ENCODE measurements around the gene SLC2A10.

DNA sequence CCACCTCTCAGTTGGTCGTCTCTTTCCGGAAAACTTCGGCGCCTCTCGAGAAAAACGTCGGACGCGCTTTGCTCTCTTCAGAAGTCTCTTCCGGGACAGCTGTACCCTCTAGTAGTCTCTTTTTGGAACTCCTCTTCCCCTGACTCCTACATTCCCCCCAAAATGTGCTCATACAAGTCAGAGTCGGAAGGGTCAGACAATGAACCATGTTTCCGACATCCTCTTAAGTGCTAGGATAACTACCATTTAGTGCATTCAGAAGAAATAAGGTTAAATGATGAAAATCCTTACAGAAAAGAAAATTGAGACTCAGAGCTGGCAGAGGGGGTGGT lies 19.7 kb upstream of the SLC2A10 start:
- TF ChIP-seq, protein P1, sequence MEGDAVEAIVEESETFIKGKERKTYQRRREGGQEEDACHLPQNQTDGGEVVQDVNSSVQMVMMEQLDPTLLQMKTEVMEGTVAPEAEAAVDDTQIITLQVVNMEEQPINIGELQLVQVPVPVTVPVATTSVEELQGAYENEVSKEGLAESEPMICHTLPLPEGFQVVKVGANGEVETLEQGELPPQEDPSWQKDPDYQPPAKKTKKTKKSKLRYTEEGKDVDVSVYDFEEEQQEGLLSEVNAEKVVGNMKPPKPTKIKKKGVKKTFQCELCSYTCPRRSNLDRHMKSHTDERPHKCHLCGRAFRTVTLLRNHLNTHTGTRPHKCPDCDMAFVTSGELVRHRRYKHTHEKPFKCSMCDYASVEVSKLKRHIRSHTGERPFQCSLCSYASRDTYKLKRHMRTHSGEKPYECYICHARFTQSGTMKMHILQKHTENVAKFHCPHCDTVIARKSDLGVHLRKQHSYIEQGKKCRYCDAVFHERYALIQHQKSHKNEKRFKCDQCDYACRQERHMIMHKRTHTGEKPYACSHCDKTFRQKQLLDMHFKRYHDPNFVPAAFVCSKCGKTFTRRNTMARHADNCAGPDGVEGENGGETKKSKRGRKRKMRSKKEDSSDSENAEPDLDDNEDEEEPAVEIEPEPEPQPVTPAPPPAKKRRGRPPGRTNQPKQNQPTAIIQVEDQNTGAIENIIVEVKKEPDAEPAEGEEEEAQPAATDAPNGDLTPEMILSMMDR (conservative IDR thresholded peaks at IDR 0.05; ENCODE audit: low read length), result no peak
- TF ChIP-seq EZH2phosphoT487 (IDR thresholded peaks at IDR 0.05; ENCODE audit: borderline replicate concordance), result no peak

Data from Loucy (cell line).